Stimulated activated CD8-positive, alpha-beta memory T cell treated with anti-CD3 and anti-CD28 coated beads, Interleukin-7, amount 100 ng/mL, for 1 hour (primary cell): ENCODE results near the gene MEIS2.
"Not testable (repeated sequence)": the region's sequence is repeated elsewhere in the genome, so short reads cannot be mapped to it uniquely, and the experiment has no call there.

Source experiments
- DNase-seq, 2 donors: peaks; one replicate each; pipeline ENCODE4 v3.0.0-alpha.2; 2020; ENCODE audit warnings: low read depth in 2 of 2

MEIS2 gene

GRCh38 chr15:37009288-37009687 lies 91.1 kb downstream of the MEIS2 start:
- DNase-seq, result no peak

- no peak for DNase-seq
These were observed 92.1 kb downstream of the MEIS2 start for GRCh38 chr15:37008205-37008604.

DNA sequence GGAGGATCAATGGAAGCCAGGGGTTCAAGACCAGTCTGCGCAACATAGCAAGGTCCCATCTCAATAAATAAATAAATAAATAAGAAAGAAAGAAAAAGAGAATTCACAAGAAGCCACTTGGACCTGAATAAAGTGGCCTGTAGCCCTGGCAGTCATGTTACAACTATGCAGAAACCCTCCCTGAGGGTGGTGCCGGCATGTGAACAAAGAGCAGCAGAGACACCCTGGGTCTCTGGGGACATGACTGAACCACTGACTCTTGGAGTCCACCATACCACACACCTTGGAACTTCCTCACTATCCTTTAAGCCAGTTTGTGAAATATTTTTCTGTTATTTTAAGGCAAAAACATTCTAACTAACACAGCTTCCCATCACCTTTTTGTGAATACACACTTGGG lies 93.0 kb downstream of the MEIS2 start:
- DNase-seq, result no peak

DNA sequence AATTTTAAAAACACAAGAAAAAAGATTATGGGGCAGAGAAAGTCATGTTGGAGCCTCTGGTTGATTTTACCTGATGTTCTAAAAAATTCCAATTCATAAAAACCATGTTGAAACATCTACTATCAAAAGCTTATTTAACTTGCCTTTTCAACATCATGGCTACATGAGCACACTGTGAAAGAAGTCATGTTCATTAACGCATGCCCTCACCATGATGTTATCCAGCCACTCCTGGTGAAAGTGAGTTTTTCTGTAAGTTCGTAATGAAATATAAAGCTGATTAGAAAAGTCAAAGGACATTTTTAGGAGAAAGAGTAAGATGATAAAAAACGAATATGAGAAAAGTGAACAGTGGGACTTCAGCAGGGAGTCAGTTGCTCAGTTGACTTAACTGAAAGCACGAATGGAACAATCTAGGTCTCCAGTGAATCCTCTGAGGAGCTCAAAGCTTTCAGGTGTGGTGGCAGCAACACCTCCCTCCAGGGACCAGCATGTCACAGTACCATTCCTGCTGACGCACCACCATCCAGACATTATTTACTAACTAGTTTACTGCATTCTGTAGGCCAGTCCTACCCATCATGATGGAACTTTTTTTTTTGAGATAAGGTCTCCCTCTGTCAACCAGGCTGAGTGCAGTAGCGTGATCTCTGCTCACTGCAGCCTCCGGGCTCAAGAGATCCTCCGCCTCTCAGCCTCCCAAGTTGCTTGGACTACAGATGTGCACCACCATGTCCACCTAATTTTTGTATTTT lies 95.2 kb downstream of the MEIS2 start:
- DNase-seq, result no peak

- no peak for DNase-seq
These were observed 95.9 kb downstream of the MEIS2 start for GRCh38 chr15:37004373-37004869.

- no peak for DNase-seq
These were observed 98.2 kb downstream of the MEIS2 start for GRCh38 chr15:37002041-37002672.

DNA sequence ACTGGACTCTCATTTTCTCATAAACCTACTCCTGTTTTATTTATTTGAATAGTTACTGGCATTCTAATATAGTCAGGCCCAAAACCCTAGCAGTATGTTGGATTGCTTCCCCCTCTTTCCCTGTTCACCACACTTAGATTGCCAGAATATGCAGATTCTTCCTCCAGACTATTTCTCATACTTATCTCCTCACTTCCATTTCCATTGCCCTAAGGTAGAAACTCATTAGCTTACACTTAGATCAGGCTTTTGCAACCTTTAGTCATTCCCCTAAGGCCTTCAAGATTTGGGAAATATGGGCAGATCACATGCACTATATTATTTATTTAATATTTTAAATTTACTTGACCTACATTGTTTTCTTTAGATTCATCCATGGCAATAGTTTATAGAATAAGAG lies 98.9 kb downstream of the MEIS2 start:
- no peak for DNase-seq

DNA sequence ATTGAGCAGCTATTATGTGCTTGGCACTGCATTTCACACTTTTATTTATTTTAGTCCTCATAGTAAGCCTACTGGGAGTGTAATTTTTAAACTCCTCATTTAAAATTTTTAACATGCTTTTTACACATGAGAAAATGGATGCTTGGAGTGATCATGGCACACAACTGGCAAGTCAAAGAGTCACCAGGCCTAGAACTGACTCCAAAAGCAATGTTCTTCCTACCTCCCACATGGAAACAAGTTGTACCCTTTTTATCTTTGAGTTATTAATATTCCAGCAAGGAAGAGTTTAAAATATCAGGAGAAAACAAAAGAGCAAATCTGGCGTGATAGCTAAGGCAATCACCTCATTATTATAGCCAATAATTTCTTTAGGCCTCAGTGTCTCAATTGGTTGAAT lies 100.6 kb downstream of the MEIS2 start:
- DNase-seq, result no peak

GRCh38 chr15:36996538-36997181 lies 103.7 kb downstream of the MEIS2 start:
- DNase-seq, result no peak

DNA sequence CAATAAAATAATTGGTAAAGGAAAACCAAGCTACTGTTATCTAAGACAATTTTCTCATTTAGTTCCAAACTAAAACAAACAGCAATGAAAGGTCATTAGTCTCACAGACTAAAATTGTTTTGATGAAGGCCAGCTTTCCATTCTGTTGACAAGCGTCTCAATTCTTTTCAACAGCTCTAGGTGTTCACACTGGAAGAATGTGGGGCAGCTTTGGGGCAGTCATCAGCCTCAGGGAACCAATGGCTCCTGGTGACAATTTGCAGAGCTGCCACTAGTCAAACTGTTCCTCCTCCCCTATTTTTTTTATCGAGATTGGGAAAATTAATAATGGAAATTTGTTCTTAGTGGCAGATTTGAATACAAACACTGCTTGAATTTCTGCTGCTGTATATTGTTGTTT lies 104.2 kb downstream of the MEIS2 start:
- no peak for DNase-seq

DNA sequence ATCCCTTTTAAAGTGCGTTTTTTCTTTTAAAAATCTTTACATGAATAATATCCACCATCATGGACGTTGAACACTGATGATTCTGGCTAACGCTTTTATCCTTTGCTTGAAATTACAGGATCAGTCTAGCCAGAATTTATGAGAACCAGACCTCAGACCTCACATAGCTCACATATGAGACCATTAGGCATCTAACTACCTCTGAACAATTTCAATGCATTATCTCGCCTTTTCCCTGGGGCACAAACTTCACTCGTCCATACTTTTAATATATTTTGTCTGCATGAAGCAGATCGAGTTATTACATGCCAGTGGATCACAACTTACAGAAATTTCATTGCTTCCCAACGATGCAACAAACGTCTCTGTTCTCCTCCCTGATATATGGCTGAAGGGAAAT lies 105.6 kb downstream of the MEIS2 start:
- no peak for DNase-seq

GRCh38 chr15:36992454-36992853 lies 107.9 kb downstream of the MEIS2 start:
- DNase-seq, result no peak

GRCh38 chr15:36988947-36989346 lies 111.4 kb downstream of the MEIS2 start:
- no peak for DNase-seq

DNA sequence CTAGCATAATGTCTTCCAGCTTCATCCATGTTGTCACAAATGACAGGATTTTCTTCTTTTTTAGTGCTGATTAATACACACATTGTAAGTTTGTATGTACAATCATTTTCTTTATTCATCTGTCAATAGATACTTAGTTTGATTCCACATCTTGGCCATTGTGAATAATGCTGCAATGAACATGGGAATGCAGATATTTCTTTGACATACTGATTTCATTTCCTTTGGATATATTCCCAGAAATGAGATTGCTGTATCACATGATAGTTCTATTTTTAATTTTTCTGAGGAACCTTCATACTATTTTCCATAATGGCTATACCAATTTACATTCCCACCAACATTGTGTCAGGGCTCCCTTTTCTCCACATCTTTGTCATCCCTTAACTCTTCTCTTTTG lies 117.9 kb downstream of the MEIS2 start:
- no peak for DNase-seq

- not testable (repeated sequence) for DNase-seq
These were observed 120.1 kb downstream of the MEIS2 start for GRCh38 chr15:36980281-36980680.

DNA sequence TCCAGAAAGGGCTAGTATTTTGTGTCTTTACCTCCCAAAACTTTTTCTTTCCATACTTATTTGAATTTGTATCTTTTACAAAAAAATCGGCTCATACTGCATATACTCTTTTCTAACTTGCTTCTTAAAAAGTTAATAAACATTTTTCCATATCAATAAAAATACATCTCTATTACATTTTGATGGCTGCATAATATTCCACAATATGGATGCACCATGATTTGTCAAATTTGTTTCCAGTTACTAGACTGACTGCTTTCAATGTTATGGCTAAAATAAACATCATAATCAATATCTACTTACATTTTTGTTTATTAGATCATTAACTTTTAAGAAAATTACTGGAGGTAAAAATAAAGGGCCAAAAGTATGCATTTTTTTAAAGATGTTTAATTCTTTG lies 121.7 kb downstream of the MEIS2 start:
- no peak for DNase-seq

GRCh38 chr15:36978126-36978525 lies 122.2 kb downstream of the MEIS2 start:
- DNase-seq, result no peak

- no peak for DNase-seq
These were observed 122.7 kb downstream of the MEIS2 start for GRCh38 chr15:36977659-36978058.

- DNase-seq, result no peak
These were observed 127.6 kb downstream of the MEIS2 start for GRCh38 chr15:36972704-36973103.

DNA sequence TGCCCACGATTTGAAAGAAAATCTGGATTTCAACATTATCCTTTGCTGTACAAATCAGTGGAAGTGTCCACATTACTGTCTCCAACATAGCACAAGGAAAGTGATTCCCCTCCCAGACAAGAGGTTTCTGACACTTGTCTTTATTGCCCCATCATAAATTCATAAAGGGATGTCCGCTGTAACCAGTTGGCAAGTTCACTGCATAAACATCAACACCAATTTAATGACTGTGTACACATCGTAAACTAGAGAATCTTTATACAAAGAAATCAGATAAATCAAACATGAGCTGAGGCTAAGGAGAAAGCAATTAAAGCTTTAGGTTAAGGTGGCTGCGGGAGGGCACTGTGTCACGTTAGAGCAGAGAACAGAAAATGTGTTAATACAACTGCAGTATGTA lies 129.8 kb downstream of the MEIS2 start:
- no peak for DNase-seq

GRCh38 chr15:36967929-36968328 lies 132.4 kb downstream of the MEIS2 start:
- DNase-seq, result no peak

DNA sequence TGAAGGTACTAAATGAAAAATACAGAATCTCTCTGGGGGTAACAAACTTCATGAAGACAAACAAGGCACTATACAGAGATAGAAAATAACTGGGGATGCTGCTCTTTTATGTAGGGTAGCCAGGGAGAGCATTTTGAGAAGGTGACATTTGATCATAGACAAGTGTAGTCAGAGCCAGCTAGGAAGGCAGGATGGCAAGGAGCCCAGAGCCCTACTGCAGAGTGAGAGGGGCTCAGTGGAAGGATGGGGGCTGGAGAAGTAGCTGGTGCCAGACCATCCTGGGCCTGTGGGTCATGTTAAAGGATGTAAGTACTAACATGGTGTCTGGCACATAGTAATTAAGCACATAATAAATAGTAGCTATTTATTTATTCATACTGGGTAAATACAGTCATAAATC lies 133.6 kb downstream of the MEIS2 start:
- no peak for DNase-seq
